C4-2B (cell line): ENCODE data around the gene WFDC1.

Experiments used
- H3K27ac ChIP-seq: fragments of 450-650 bp; 2 replicates; pipeline ENCODE4 v1.5.1; 2017
- CTCF ChIP-seq: fragments of 450-650 bp; conservative IDR thresholded peaks from 2 replicates; pipeline ENCODE4 v1.5.1; 2017; ENCODE audit warnings: mild to moderate bottlenecking
- ZFX ChIP-seq: fragments of 450-650 bp; IDR thresholded peaks from 2 replicates; pipeline ENCODE4 v1.6.1; 2017

The WFDC1 gene

GRCh38 chr16:84266451-84266850 lies 28.2 kb upstream of the WFDC1 start:
- TF ChIP-seq CTCF (no peak), ZFX (no peak)

GRCh38 chr16:84267380-84267779 lies 27.3 kb upstream of the WFDC1 start:
- no peak for TF ChIP-seq ZFX
- no peak for TF ChIP-seq CTCF
- no peak overlapping the region for H3K27ac ChIP-seq

More at GRCh38 chr16:84266451-84266850, 28.2 kb upstream of the WFDC1 start:
- no peak overlapping the region for H3K27ac ChIP-seq

- TF ChIP-seq CTCF, result no peak
- no peak for TF ChIP-seq ZFX
- H3K27ac ChIP-seq, result no peak overlapping the region
Measured at GRCh38 chr16:84268291-84269040, 26.2 kb upstream of the WFDC1 start.

- no peak overlapping the region for H3K27ac ChIP-seq
- no peak for TF ChIP-seq ZFX
- TF ChIP-seq CTCF, result no peak
Measured at GRCh38 chr16:84270071-84270470, 24.6 kb upstream of the WFDC1 start.

- H3K27ac ChIP-seq, result no peak overlapping the region
- no peak for TF ChIP-seq ZFX
Measured at GRCh38 chr16:84270531-84270930, 24.1 kb upstream of the WFDC1 start.

GRCh38 chr16:84271037-84271436 lies 23.6 kb upstream of the WFDC1 start:
- no peak for TF ChIP-seq CTCF
- TF ChIP-seq ZFX, result no peak
- H3K27ac ChIP-seq, result no peak overlapping the region

GRCh38 chr16:84271866-84272265 lies 22.8 kb upstream of the WFDC1 start:
- no peak overlapping the region for H3K27ac ChIP-seq
- no peak for TF ChIP-seq ZFX
- no peak for TF ChIP-seq CTCF

GRCh38 chr16:84272740-84273320 lies 21.8 kb upstream of the WFDC1 start:
- TF ChIP-seq ZFX (no peak), CTCF (no peak)
- H3K27ac ChIP-seq, result no peak overlapping the region
